Measurements from ENCODE around the gene LRP1B.
"Not testable (repeated sequence)": the region's sequence is repeated elsewhere in the genome, so short reads cannot be mapped to it uniquely, and the experiment has no call there.

Gene LRP1B

DNA sequence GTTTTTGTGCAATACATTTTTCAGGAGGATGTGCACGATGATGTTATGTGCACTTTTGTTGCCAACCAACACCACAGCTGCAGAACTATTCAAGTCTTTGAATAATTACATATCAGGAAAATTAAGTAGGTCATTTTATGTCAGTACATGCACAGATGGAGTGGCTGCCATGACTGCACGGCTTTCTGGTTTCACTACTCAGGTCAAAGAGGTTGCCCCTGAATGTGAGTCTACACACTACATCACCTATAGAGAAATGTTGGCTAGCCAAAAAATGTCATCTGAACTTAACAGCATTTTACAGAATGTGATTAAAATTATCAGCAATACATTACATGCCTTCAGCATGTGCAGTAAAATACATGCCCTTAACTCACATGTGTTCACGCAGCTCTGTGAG, 1713.3 kb downstream of the LRP1B start:
- TF ChIP-seq, protein P1, sequence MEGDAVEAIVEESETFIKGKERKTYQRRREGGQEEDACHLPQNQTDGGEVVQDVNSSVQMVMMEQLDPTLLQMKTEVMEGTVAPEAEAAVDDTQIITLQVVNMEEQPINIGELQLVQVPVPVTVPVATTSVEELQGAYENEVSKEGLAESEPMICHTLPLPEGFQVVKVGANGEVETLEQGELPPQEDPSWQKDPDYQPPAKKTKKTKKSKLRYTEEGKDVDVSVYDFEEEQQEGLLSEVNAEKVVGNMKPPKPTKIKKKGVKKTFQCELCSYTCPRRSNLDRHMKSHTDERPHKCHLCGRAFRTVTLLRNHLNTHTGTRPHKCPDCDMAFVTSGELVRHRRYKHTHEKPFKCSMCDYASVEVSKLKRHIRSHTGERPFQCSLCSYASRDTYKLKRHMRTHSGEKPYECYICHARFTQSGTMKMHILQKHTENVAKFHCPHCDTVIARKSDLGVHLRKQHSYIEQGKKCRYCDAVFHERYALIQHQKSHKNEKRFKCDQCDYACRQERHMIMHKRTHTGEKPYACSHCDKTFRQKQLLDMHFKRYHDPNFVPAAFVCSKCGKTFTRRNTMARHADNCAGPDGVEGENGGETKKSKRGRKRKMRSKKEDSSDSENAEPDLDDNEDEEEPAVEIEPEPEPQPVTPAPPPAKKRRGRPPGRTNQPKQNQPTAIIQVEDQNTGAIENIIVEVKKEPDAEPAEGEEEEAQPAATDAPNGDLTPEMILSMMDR (conservative IDR thresholded peaks at IDR 0.05; ENCODE audit: low read depth, low read length): no peak

DNA sequence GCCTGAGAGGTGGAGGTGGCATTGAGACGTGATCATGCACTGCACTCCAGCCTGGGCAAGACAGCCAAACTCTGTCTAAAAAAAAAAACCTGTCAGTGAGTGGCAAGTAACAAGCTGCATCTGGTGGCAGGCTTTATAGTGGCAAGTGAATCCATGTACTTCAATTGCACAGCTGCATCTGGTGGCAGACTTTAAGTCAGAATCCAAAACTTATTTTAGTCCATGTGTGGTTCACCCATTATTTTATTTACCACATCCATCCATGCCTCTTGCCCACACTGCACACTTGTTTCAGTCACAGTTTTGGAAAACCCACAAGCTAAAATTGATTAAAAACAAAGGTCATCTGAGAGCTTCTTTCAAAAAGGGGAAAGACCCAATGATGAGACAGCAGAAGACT, 1714.2 kb downstream of the LRP1B start:
- no peak for DNase-seq (ENCODE audit: low read depth)
- TF ChIP-seq, protein P1 (conservative IDR thresholded peaks at IDR 0.05; ENCODE audit: low read depth, low read length): no peak
- H3K4me3 ChIP-seq (ENCODE audit: low read length): no peak overlapping the region

More for the DNA sequence above, 1713.3 kb downstream of the LRP1B start:
- no peak overlapping the region for H3K4me3 ChIP-seq (ENCODE audit: low read length)
- no peak for DNase-seq (ENCODE audit: low read depth)

DNA sequence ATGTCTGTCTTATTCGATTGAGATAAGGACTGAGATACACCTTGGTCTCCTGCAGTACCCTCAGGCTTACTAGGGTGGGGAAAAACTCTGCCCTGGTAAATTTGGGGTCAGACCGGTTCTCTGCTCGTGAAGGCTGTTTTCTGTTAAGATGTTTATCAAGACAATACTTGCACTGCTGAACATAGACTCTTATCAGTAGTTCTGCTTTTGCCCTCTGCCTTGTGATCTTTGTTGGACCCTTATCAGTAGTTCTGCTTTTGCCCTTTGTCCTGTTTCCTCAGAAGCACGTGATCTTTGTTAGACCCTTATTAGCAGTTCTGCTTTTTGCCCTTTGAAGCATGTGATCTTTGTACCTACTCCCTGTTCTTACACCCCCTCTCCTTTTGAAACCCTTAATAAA, 1715.8 kb downstream of the LRP1B start:
- DNase-seq (ENCODE audit: low read depth): not testable (repeated sequence)

DNA sequence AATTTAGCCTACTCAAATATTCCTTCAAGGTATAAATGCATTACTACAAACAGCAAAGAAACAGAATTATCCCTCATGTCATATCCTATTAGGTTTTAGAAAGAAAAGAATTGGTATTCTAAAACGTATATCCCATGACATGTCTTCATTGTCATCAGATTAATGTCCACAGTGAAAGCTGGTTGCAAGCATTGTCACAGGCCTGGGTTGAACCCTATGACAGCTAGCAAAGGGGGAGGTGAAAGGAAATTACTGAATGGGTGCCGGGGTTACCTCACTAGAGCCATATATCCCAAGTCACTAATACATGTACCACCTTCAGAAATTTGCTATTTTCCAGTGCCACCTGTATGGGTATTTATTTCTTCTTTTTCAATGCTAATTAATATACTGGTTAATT, 1720.1 kb downstream of the LRP1B start:
- H3K4me3 ChIP-seq (ENCODE audit: low read length): no peak overlapping the region
- no peak for DNase-seq (ENCODE audit: low read depth)
- TF ChIP-seq, protein P1 (conservative IDR thresholded peaks at IDR 0.05; ENCODE audit: low read depth, low read length): no peak

More for the DNA sequence above, 1715.8 kb downstream of the LRP1B start:
- H3K4me3 ChIP-seq (ENCODE audit: low read length): not testable (repeated sequence)

DNA sequence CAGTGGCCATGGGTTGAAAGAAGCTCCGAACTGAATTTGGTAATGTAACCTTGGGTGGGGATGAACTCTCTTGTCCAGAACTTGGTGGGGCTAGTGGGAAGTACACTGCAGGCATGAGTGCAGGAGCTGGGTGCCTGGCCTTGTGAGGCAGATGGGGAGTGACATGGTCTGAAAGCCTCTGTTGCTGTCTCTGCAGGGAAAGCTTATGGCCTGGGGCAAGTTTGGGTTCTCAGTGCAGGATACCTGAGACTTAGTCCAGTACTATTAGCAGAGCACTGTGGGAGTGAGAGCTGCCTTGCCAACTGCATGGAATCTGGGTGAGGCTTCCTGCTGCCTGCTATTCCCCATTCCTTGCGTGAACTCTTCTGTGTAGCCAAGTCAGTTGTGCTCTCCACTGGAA, 1729.8 kb downstream of the LRP1B start:
- DNase-seq (ENCODE audit: low read depth): no peak
- H3K4me3 ChIP-seq (ENCODE audit: low read length): no peak overlapping the region
- TF ChIP-seq, protein P1 (conservative IDR thresholded peaks at IDR 0.05; ENCODE audit: low read depth, low read length): no peak

DNA sequence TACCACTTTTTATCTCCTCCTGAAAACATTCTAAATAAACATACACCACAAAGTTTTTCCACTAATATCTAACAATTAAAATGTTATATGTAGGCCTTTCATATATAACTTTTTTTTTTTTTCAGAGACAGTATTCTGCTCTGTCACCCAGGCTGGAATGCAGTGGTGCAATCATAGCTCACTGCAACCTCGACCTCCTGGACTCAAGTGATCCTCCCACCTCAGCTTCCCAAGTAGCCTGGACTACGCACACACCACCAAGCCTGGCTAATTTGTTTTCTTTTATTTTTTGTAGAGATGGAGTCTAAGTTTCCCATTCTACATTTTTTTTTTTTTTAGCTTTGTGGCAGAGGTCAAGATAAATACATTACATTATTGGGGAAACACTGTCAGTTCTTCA, 1738.0 kb downstream of the LRP1B start:
- no peak for DNase-seq (ENCODE audit: low read depth)
- TF ChIP-seq, protein P1 (conservative IDR thresholded peaks at IDR 0.05; ENCODE audit: low read depth, low read length): no peak
- no peak overlapping the region for H3K4me3 ChIP-seq (ENCODE audit: low read length)

DNA sequence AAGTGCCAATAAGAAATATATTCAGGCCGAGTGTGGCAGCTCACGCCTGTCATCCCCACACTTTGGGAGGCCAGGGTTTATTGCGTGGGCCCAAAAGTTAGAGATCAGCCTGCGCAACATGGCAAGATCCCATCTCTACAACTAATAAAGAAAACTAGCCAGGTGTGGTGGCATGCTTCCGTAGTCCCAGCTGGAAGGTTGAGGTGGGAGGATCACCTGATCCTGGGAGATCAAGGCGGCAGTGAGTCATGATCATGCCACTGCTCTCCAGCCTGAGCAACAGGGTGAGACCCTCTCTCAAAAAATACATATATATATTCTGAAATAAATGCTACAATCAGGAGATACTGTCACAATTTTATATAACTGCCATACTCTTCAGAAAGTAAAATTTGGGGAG, 1745.9 kb downstream of the LRP1B start:
- no peak for DNase-seq (ENCODE audit: low read depth)
- no peak overlapping the region for H3K4me3 ChIP-seq (ENCODE audit: low read length)
- TF ChIP-seq, protein P1 (conservative IDR thresholded peaks at IDR 0.05; ENCODE audit: low read depth, low read length): no peak

DNA sequence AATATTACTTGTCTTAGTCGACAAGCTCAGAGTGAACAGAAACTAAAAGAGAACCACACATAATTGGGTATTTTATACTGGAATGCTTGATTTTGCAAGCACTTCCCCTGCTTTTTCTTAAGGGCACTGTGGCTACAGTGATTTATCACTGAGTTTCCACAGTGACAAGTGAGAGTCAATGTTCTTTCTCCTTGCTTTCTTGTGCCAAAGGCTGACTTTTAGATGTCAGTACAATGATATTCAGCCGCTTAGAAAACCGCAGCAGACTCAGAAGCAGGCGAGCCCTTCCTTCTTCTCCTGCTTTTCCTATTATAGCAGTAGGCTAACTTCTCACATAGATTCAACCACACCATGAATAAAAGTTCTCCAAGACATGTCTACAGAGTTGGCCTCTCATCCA, 1747.0 kb downstream of the LRP1B start:
- TF ChIP-seq, protein P1 (conservative IDR thresholded peaks at IDR 0.05; ENCODE audit: low read depth, low read length): no peak
- no peak for DNase-seq (ENCODE audit: low read depth)
- no peak overlapping the region for H3K4me3 ChIP-seq (ENCODE audit: low read length)
